Duodenal mucosa (tissue), 2 donors: Measurements from ENCODE around the gene NDUFV2.

Experiments used
- H3K27ac ChIP-seq: one replicate; pipeline ENCODE4 v1.7.0; 2013; ENCODE audit warnings: low read depth, low read length
- H3K27me3 ChIP-seq, 2 donors: one replicate each; pipeline ENCODE4 v1.7.0; 2013; ENCODE audit warnings: low read length in 2 of 2, control low read depth in 1 of 2; ENCODE audit not compliant: insufficient read depth in 2 of 2, control insufficient read depth in 1 of 2
- H3K36me3 ChIP-seq, 2 donors: one replicate each; pipeline ENCODE4 v1.7.0; 2013; ENCODE audit warnings: low read length in 2 of 2, control low read depth in 1 of 2; ENCODE audit not compliant: insufficient read depth in 2 of 2, control insufficient read depth in 1 of 2
- H3K4me1 ChIP-seq, 2 donors: one replicate each; pipeline ENCODE4 v1.7.0; 2013; ENCODE audit warnings: low read length in 2 of 2, control low read depth in 1 of 2; ENCODE audit not compliant: insufficient read depth in 2 of 2, control insufficient read depth in 1 of 2
- H3K4me3 ChIP-seq, 2 donors: one replicate each; pipeline ENCODE4 v1.7.0; 2013; ENCODE audit warnings: low read length in 2 of 2, low read depth in 1 of 2
- H3K9ac ChIP-seq, 2 donors: one replicate each; pipeline ENCODE4 v1.7.0; 2013; ENCODE audit warnings: low read length in 2 of 2, low read depth in 1 of 2
- H3K9me3 ChIP-seq, 2 donors: one replicate each; pipeline ENCODE4 v1.7.0; 2013; ENCODE audit warnings: low read length in 2 of 2, control low read depth in 1 of 2; ENCODE audit not compliant: control insufficient read depth in 1 of 2

The NDUFV2 gene

DNA sequence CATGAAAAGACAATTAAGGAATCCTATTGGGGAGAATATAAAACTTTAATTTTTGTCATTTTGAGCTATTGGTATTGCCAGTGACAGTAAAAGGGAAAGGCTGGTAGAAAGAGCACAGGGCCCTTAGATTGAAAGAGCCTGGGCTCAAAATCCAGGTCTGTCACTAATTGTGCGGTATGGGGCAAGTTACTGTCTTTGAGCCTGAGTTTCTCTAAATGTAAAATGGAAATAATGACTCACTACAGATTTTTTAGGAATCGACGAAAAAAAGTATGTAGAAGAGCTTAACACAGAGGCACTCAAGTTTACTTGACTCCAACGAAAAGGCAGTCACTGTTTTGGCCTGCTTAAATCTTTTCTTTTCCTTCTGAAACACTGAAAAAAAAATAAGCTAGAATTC lies 7.0 kb downstream of the NDUFV2 start:
- H3K9ac ChIP-seq, result peak overlapping the region in 1 of 2 donors; percentile 40
- no peaks in the 10 kb centered on the region for H3K27me3 ChIP-seq
- H3K4me3 ChIP-seq, result no peak overlapping the region
- peaks cover 63 to 77% of the 10 kb centered on the region in 2 donors for H3K4me1 ChIP-seq
- H3K9me3 ChIP-seq, result no peaks in the 10 kb centered on the region
- H3K36me3 ChIP-seq, result peaks cover 0 to 5% of the 10 kb centered on the region in 2 donors
- H3K27ac ChIP-seq, result no peak overlapping the region

DNA sequence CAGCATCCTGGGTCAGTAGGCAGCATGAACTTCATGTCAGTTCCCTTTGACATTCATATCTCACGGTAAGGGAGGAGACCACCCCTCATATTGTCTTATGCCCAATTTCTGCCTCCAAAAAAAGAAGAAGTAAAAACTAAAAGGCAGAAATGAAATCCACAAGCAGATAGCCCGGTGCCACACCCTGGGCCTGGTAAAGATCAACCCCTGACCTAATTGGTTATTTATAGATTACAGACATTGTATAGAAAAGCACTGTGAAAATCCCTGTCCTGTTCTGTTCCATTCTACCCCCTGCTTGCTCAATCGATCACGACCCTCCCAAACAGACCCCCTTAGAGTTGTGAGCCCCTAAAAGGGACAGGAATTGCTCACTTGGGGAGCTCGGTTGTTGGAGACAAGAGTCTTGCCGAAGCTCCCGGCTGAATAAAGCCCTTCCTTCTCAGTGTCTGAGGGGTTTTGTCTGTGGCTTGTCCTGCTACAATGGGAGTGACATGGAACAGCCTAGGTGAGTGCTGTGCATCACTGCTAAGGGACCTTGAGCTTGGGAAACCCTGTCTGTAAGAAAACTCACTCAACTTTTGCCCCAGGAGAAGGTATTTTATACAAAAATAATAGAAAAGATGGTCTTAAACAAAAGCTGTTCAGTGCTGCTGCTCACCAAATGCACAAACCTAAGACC lies 11.1 kb downstream of the NDUFV2 start:
- Histone ChIP-seq H3K9me3 (no peaks in the 10 kb centered on the region), H3K27ac (no peak overlapping the region), H3K36me3 (peaks cover 0 to 5% of the 10 kb centered on the region in 2 donors), H3K4me3 (no peak overlapping the region), H3K4me1 (peaks cover 35 to 64% of the 10 kb centered on the region in 2 donors), H3K9ac (peak overlapping the region in 1 of 2 donors; percentile 18), H3K27me3 (no peaks in the 10 kb centered on the region)

DNA sequence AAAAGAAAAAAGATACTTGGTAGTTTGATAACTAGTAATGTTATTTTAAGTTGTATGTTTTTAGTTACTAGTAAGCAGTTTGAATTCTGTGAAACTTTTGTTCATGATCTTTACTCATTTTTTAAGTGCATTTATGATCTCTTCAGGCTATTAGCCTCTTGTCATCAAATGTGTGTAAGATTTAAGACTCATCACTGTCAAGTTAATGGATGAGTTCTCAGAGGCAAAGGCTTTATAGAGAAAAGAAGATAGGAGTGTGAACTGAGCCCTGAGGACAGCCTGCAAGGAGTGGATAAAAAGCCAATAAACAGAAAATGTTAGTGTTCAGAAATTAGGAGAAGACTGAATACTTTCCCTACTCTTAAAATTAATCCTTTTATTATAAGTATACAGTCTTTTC lies 13.5 kb downstream of the NDUFV2 start:
- Histone ChIP-seq H3K27ac (no peak overlapping the region), H3K4me1 (peaks cover 26 to 45% of the 10 kb centered on the region in 2 donors), H3K4me3 (no peak overlapping the region), H3K36me3 (peaks cover 9 to 11% of the 10 kb centered on the region in 2 donors), H3K9me3 (no peaks in the 10 kb centered on the region), H3K27me3 (no peaks in the 10 kb centered on the region), H3K9ac (peak overlapping the region in 1 of 2 donors; percentile 15)

DNA sequence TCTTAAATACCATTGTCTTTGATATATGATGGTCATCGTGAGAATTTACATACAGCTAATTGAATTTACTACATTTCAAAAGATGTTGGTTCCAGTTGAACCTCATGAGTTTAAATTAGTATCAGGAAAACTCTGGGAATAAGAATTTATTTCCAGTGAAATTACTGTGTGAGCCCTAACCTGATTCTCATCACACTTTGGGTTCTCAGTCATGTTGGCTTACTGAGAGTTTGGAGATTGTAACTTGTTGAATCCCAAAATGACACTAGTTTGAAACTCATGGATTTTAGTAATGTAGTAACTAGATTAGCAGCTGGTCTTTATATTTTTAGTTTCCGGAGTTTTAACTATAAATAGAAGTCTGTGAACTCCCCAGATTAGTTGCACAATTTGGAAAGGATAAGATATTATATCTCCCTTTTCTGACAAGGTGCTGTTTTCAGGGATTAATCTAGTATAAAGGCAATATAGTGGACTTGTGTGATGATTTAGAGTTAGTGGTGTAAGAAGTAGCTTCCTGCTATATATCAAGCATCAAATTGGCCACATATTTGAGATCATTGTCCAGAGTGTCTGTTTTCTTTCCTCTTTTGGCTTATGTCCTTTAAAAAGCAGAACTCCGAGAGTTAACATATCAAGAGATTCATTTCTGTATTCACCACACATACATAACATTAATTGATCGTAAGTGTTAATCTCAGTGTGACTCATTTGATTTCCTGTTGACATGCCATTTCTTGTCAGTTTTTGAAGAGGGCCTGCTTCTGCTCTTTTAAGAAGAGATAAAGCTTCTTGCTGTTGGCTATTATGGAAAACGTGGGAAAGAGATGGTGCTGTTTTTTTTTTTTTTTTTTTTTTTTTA lies 15.7 kb downstream of the NDUFV2 start:
- peak overlapping the region; percentile 67 for H3K27ac ChIP-seq
- no peak overlapping the region for H3K9ac ChIP-seq
- peaks cover 17 to 37% of the 10 kb centered on the region in 2 donors for H3K4me1 ChIP-seq

DNA sequence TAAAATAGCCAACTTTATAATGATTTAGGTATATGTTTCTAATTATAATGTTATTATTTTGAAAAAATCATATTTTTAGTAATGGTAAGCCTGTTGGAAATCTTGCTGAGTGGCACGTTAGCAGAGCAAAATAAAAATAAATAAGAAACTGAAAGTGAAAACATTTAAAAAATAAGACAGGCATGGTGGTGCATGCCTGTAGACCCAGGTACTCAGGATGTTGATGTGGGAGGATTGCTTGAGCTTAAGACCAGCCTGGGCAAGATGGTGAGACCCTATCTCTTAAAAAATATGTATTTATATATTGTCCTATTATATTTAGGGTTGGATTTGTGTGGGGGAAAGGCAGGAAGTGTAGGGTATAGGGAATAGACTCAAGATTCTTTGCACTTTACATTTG lies 18.3 kb downstream of the NDUFV2 start:
- peaks cover 20 to 28% of the 10 kb centered on the region in 2 donors for H3K36me3 ChIP-seq
- no peaks in the 10 kb centered on the region for H3K27me3 ChIP-seq
- H3K27ac ChIP-seq, result no peak overlapping the region
- H3K9me3 ChIP-seq, result no peaks in the 10 kb centered on the region
- no peak overlapping the region for H3K4me3 ChIP-seq
- no peak overlapping the region for H3K9ac ChIP-seq
- H3K4me1 ChIP-seq, result peaks cover 9 to 29% of the 10 kb centered on the region in 2 donors

More for the DNA sequence above, 15.7 kb downstream of the NDUFV2 start:
- Histone ChIP-seq H3K9me3 (no peaks in the 10 kb centered on the region), H3K27me3 (no peaks in the 10 kb centered on the region), H3K36me3 (peaks cover 12 to 19% of the 10 kb centered on the region in 2 donors), H3K4me3 (no peak overlapping the region)

DNA sequence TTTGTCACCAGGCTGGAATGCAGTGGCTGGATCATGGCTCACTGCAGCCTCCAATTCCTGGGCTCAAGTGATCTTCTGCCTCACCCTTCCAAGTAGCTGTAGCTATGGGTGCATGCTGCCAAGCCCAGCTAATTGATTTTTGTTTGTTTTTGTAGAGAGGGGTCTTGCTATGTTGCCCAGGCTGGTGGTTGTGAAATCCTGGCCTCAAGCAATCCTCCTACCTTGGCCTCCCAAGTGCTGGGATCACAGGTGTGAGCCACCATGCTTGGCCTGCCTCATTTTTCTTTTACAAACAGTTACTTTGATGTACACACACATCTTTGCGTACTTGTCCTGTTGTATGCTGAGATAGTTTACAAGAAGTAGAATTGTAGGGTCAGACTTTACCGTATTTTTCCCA lies 21.0 kb downstream of the NDUFV2 start:
- Histone ChIP-seq H3K36me3 (peaks cover 38 to 39% of the 10 kb centered on the region in 2 donors), H3K4me3 (no peak overlapping the region), H3K4me1 (peaks cover 0 to 3% of the 10 kb centered on the region in 2 donors), H3K9ac (no peak overlapping the region), H3K9me3 (no peaks in the 10 kb centered on the region), H3K27ac (no peak overlapping the region), H3K27me3 (no peaks in the 10 kb centered on the region)

DNA sequence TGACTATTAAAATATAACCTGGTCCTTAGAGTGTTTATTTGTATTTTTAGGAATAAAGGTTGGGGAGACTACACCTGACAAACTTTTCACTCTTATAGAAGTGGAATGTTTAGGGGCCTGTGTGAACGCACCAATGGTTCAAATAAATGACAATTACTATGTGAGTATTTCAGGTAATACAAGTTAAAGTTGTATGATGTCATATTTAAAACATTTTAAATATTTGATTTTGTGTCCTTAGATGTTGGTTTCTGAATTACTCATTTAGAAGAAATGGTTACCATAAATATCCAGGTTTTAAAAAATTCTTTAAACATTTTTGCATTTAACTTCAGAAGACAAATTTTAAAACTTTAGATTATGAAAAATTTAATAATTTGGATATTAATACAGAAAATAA lies 22.3 kb downstream of the NDUFV2 start:
- no peak overlapping the region for H3K27ac ChIP-seq
- H3K4me3 ChIP-seq, result no peak overlapping the region
- H3K9me3 ChIP-seq, result no peaks in the 10 kb centered on the region
- peaks cover 39 to 41% of the 10 kb centered on the region in 2 donors for H3K36me3 ChIP-seq
- no peaks in the 10 kb centered on the region for H3K27me3 ChIP-seq
- H3K4me1 ChIP-seq, result no peaks in the 10 kb centered on the region
- H3K9ac ChIP-seq, result no peak overlapping the region

DNA sequence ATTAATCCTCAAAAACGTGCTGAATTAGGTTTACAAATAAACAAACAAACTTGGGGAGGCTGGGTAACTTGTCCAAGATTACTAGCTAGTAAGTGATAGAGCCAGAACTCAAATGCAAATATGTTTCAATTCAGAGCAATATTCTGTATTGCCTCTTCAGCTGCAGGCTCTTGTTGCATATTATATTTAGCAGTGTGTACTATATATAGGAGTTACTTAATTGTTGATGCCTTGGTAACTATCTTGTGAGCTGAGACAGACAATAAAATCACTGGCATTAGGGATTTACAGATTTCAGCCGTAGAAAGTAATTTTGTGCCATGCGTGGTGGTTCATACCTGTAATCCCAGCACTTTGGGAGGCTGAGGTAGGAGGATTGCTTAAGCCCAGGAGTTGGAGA lies 23.8 kb downstream of the NDUFV2 start:
- H3K27ac ChIP-seq, result no peak overlapping the region
- peaks cover 33 to 40% of the 10 kb centered on the region in 2 donors for H3K36me3 ChIP-seq
- no peaks in the 10 kb centered on the region for H3K4me1 ChIP-seq
- H3K9me3 ChIP-seq, result no peaks in the 10 kb centered on the region
- no peak overlapping the region for H3K9ac ChIP-seq
- H3K27me3 ChIP-seq, result no peaks in the 10 kb centered on the region
- no peak overlapping the region for H3K4me3 ChIP-seq

DNA sequence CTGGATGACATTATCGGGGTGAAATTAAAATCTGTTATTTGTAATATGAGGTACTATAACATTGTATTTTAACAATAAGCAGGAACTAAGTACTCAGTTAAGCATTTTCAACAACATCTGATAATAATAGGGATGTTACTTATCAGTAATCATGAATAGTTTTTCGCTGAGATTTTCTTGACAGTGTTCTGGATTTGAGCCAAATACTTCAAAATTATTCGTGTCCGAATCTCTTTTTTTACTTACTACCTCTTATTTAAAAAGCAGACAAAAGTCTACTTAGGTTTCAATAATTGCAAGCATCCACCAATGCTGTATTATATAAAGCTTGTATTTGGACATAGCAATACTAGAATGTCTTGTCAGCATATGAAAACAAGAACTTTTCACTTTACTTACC lies 27.7 kb downstream of the NDUFV2 start:
- no peak overlapping the region for H3K4me3 ChIP-seq
- H3K27ac ChIP-seq, result no peak overlapping the region
- H3K27me3 ChIP-seq, result no peaks in the 10 kb centered on the region
- H3K9ac ChIP-seq, result no peak overlapping the region
- H3K4me1 ChIP-seq, result peaks cover 0 to 10% of the 10 kb centered on the region in 2 donors
- H3K36me3 ChIP-seq, result peaks cover 21 to 40% of the 10 kb centered on the region in 2 donors
- no peaks in the 10 kb centered on the region for H3K9me3 ChIP-seq

DNA sequence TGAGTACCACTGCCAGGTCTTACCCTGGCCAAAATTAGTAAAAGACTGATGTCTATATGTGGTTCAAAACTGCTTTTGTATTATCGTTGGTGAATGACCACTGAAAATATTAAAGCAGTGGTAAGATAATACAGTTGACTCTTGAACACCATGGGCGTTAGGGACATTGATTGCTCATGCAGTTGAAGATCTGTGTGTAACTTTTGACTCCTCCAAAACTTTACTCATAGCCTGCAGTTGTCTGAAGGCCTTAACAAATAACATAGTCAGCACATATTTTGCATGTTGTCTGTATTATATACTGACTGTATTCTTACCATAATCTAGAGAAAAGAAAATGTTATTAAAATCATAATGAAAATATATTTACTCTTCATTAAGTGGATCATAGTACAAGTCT lies 28.3 kb downstream of the NDUFV2 start:
- Histone ChIP-seq H3K4me3 (no peak overlapping the region), H3K4me1 (peaks cover 0 to 16% of the 10 kb centered on the region in 2 donors), H3K36me3 (peaks cover 17 to 37% of the 10 kb centered on the region in 2 donors), H3K9me3 (no peaks in the 10 kb centered on the region), H3K27me3 (no peaks in the 10 kb centered on the region), H3K27ac (no peak overlapping the region), H3K9ac (no peak overlapping the region)
